HEK293 (cell line): ENCODE results near the gene AGAP1.

Experiments used
- CTCF ChIP-seq: fragments of 450-650 bp; formaldehyde crosslinking; IDR thresholded peaks from 2 replicates; pipeline ENCODE4 v1.5.1; 2016; ENCODE audit warnings: missing biosample characterization, missing genetic modification characterization
- ZNF138 ChIP-seq: fragments of 450-650 bp; formaldehyde crosslinking; IDR thresholded peaks from 2 replicates; pipeline ENCODE4 v1.5.1; 2016; ENCODE audit warnings: missing biosample characterization, missing genetic modification characterization, borderline replicate concordance
- ZNF174 ChIP-seq: fragments of 450-650 bp; formaldehyde crosslinking; IDR thresholded peaks from 2 replicates; pipeline ENCODE4 v1.5.0; 2017; ENCODE audit warnings: missing biosample characterization, mild to moderate bottlenecking, missing genetic modification characterization
- ZNF274 ChIP-seq, 2 experiments: fragments of 200-500 bp in 1 of 2; fragments of 450-650 bp in 1 of 2; sonication (Bioruptor generic) in 1 of 2; formaldehyde crosslinking in 1 of 2; IDR thresholded peaks; 2 replicates each; pipeline versions ENCODE4 v1.5.1 to v1.6.1; 2014 to 2016; ENCODE audit warnings: borderline replicate concordance in 1 of 2, inconsistent platforms in 1 of 2, low read length in 1 of 2, missing biosample characterization in 1 of 2, missing genetic modification characterization in 1 of 2
- ZNF639 ChIP-seq: fragments of 450-650 bp; formaldehyde crosslinking; IDR thresholded peaks from 2 replicates; pipeline ENCODE4 v1.5.1; 2016; ENCODE audit warnings: missing biosample characterization, missing genetic modification characterization
- ZNF692 ChIP-seq: fragments of 450-650 bp; formaldehyde crosslinking; IDR thresholded peaks from 2 replicates; pipeline ENCODE4 v1.5.1; 2016; ENCODE audit warnings: missing biosample characterization, missing genetic modification characterization

- no peak for TF ChIP-seq CTCF
- TF ChIP-seq ZNF274 (IDR thresholded peaks at IDR 0.05; ENCODE audit: low read length), result no peak
- no peak for TF ChIP-seq ZNF274 (tag by site-specific recombination; IDR thresholded peaks at IDR 0.05; ENCODE audit: borderline replicate concordance)
- TF ChIP-seq ZNF138, result no peak
- TF ChIP-seq ZNF174 (tag by site-specific recombination), result no peak
- no peak for TF ChIP-seq ZNF692
- TF ChIP-seq ZNF639 (tag by site-specific recombination), result no peak
Measured at GRCh38 chr2:235536711-235537110, 42.9 kb downstream of the AGAP1 start.
